H9 (cell line): ENCODE data around the gene SPINK1. TPM values are rescaled to one million over a fixed set of nuclear protein-coding genes. Genes with fewer than 3 reads are reported as not detected.

Experiments
- DNase-seq: peaks from one replicate; pipeline ENCODE4 v3.0.0-alpha.2; 2017
- H2AFZ ChIP-seq: one replicate; pipeline ENCODE4 v1.6.1; 2013; ENCODE audit warnings: mild to moderate bottlenecking, low read length, control low read depth, moderate library complexity
- H2AK5ac ChIP-seq: 2 replicates; pipeline ENCODE4 v1.6.1; 2013; ENCODE audit warnings: low read length, control low read depth, mixed read lengths; ENCODE audit not compliant: insufficient read length
- H2BK120ac ChIP-seq: one replicate; pipeline ENCODE4 v1.6.1; 2013; ENCODE audit warnings: low read depth, mild to moderate bottlenecking, low read length, control low read depth, inconsistent platforms; ENCODE audit not compliant: poor library complexity, severe bottlenecking
- H2BK12ac ChIP-seq: 2 replicates; pipeline ENCODE4 v1.6.1; 2013; ENCODE audit warnings: low read length, control low read depth, mixed read lengths, low read depth; ENCODE audit not compliant: insufficient read length
- H2BK15ac ChIP-seq: 2 replicates; pipeline ENCODE4 v1.6.1; 2013; ENCODE audit warnings: low read depth, low read length, control low read depth
- H2BK20ac ChIP-seq: one replicate; pipeline ENCODE4 v1.6.1; 2013; ENCODE audit warnings: low read depth, mild to moderate bottlenecking, low read length, control low read depth, inconsistent platforms; ENCODE audit not compliant: poor library complexity, severe bottlenecking
- H2BK5ac ChIP-seq: 2 replicates; pipeline ENCODE4 v1.6.1; 2013; ENCODE audit warnings: low read length, control low read depth, mixed read lengths; ENCODE audit not compliant: insufficient read length
- H3K14ac ChIP-seq: 2 replicates; pipeline ENCODE4 v1.6.1; 2013; ENCODE audit warnings: low read length, control low read depth; ENCODE audit not compliant: insufficient read depth
- H3K18ac ChIP-seq: 2 replicates; pipeline ENCODE4 v1.6.1; 2013; ENCODE audit warnings: low read depth, mild to moderate bottlenecking, mixed read lengths, low read length, control low read depth; ENCODE audit not compliant: insufficient read length
- H3K23ac ChIP-seq: 2 replicates; pipeline ENCODE4 v1.6.1; 2013; ENCODE audit warnings: low read length, control low read depth, mixed read lengths, low read depth; ENCODE audit not compliant: insufficient read length
- H3K23me2 ChIP-seq: 2 replicates; pipeline ENCODE4 v1.6.1; 2013; ENCODE audit warnings: low read depth, mild to moderate bottlenecking, mixed read lengths, low read length, control low read depth; ENCODE audit not compliant: insufficient read length, poor library complexity, severe bottlenecking
- H3K27ac ChIP-seq: 2 replicates; pipeline ENCODE4 v1.5.1; 2013; ENCODE audit warnings: low read length, control low read depth, mixed read lengths, low read depth; ENCODE audit not compliant: insufficient read length
- H3K27me3 ChIP-seq: 2 replicates; pipeline ENCODE4 v1.6.1; 2013; ENCODE audit warnings: low read length, control low read depth, inconsistent platforms; ENCODE audit not compliant: insufficient read depth
- H3K4ac ChIP-seq: 2 replicates; pipeline ENCODE4 v1.6.1; 2013; ENCODE audit warnings: low read depth, mild to moderate bottlenecking, control low read depth, inconsistent platforms, low read length, moderate library complexity
- H3K4me1 ChIP-seq: 2 replicates; pipeline ENCODE4 v1.6.1; 2013; ENCODE audit warnings: low read length, control low read depth, inconsistent platforms; ENCODE audit not compliant: insufficient read depth
- H3K4me2 ChIP-seq: 2 replicates; pipeline ENCODE4 v1.6.1; 2013; ENCODE audit warnings: low read length, control low read depth, mixed read lengths; ENCODE audit not compliant: insufficient read length, insufficient read depth
- H3K56ac ChIP-seq: 2 replicates; pipeline ENCODE4 v1.6.1; 2013; ENCODE audit warnings: low read depth, mild to moderate bottlenecking, mixed read lengths, low read length, control low read depth; ENCODE audit not compliant: insufficient read length
- H3K79me1 ChIP-seq: 2 replicates; pipeline ENCODE4 v1.6.1; 2013; ENCODE audit warnings: low read depth, mild to moderate bottlenecking, moderate library complexity, low read length, control low read depth, inconsistent platforms; ENCODE audit not compliant: insufficient read depth, poor library complexity, severe bottlenecking
- H3K79me2 ChIP-seq: 2 replicates; pipeline ENCODE4 v1.6.1; 2013; ENCODE audit warnings: low read length, control low read depth, inconsistent platforms; ENCODE audit not compliant: insufficient read depth
- H3K9ac ChIP-seq: 2 replicates; pipeline ENCODE4 v1.6.1; 2013; ENCODE audit warnings: low read length, control low read depth, mixed read lengths; ENCODE audit not compliant: insufficient read length; ENCODE audit errors: extremely low read depth
- H3K9me3 ChIP-seq: one replicate; pipeline ENCODE4 v1.6.1; 2013; ENCODE audit warnings: low read depth, low read length, inconsistent platforms; ENCODE audit not compliant: control insufficient read depth
- H3T11ph ChIP-seq: one replicate; pipeline ENCODE4 v1.6.1; 2013; ENCODE audit warnings: mild to moderate bottlenecking, low read length, control low read depth, inconsistent platforms
- H4K20me1 ChIP-seq: one replicate; pipeline ENCODE4 v1.6.1; 2013; ENCODE audit not compliant: control insufficient read depth, insufficient read length, insufficient read depth
- H4K5ac ChIP-seq: 2 replicates; pipeline ENCODE4 v1.6.1; 2013; ENCODE audit warnings: low read depth, mild to moderate bottlenecking, mixed read lengths, low read length, control low read depth; ENCODE audit not compliant: insufficient read length
- H4K8ac ChIP-seq: replicated peaks from 2 replicates; pipeline ENCODE4 v1.6.1; 2013; ENCODE audit warnings: low read length, control low read depth, mixed read lengths, low read depth; ENCODE audit not compliant: insufficient read length
- H4K91ac ChIP-seq: 2 replicates; pipeline ENCODE4 v1.6.1; 2013; ENCODE audit warnings: low read depth, mild to moderate bottlenecking, moderate library complexity, mixed read lengths, low read length, control low read depth; ENCODE audit not compliant: insufficient read length
- H3K27ac Mint-ChIP-seq, 3 experiments: 2 replicates in 2 of 3; 3 replicates in 1 of 3; pipeline ENCODE4 v1.8.0; 2020 to 2021; ENCODE audit warnings: mixed read lengths in 3 of 3, mild to moderate bottlenecking in 1 of 3, moderate library complexity in 1 of 3
- H3K27me3 Mint-ChIP-seq: 2 replicates; pipeline ENCODE4 v1.8.0; 2021; ENCODE audit warnings: low read depth, mild to moderate bottlenecking, moderate library complexity, mixed read lengths
- H3K36me3 Mint-ChIP-seq, 3 experiments: 2 replicates in 2 of 3; 3 replicates in 1 of 3; pipeline ENCODE4 v1.8.0; 2020 to 2021; ENCODE audit warnings: low read depth in 3 of 3, mixed read lengths in 3 of 3; ENCODE audit not compliant: insufficient read depth in 1 of 3
- H3K4me1 Mint-ChIP-seq, 2 experiments: 2 replicates each; pipeline ENCODE4 v1.8.0; 2020; ENCODE audit warnings: mixed read lengths in 2 of 2
- H3K4me3 Mint-ChIP-seq, 2 experiments: 2 replicates in 1 of 2; 3 replicates in 1 of 2; pipeline ENCODE4 v1.8.0; 2020 to 2021; ENCODE audit warnings: mild to moderate bottlenecking in 2 of 2, mixed read lengths in 2 of 2, moderate library complexity in 1 of 2
- H3K9me3 Mint-ChIP-seq, 2 experiments: 2 replicates in 1 of 2; 3 replicates in 1 of 2; pipeline ENCODE4 v1.8.0; 2020; ENCODE audit warnings: mild to moderate bottlenecking in 2 of 2, mixed read lengths in 2 of 2, moderate library complexity in 1 of 2
- CTCF ChIP-seq: fragments of 200-600 bp; sonication (generic); conservative IDR thresholded peaks from 3 replicates; pipeline ENCODE4 v1.8.0; 2021; ENCODE audit warnings: antibody characterized with exemption, mild to moderate bottlenecking
- WGBS: extraction: QIAGEN DNeasy Blood & Tissue Kit; methylation state at CpG from one replicate; pipeline ENCODE4 v1.1.7; 2013; ENCODE audit warnings: missing lambda C conversion rate, low lambda C conversion rate, mixed read lengths; ENCODE audit not compliant: insufficient read length; ENCODE audit errors: extremely low coverage; 5-methylcytosine and 5-hydroxymethylcytosine counted together
- total RNA-seq: library from RNA; stranded (reverse); gene quantifications from 2 replicates; pipeline ENCODE4 v1.2.1, GENCODE V29; 2021

The SPINK1 gene
- total RNA-seq, 1 experiment from 2014 or later = 3.1 TPM

DNA sequence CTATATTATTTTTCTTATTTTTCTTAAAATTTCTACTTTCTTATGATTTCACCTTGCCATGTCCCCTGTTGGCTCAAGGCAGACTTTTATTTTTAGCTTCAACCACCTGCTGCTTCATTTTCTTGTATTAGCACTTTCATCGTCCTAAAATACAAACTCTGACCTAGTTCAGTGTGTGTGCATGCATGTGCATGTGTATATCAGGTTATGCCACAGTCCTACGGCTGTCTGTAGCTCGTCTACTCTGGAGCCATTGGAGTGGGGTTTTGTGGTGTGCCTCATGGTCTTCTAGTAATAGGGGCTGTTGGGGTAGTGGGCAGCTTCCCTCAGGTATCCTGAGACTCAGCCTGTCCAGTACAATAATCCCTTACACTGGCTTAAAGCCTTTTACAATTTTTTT, 13.4 kb upstream of the SPINK1 start:
- Histone ChIP-seq H3K9ac (no peak overlapping the region), H3K79me2 (no peaks in the 10 kb centered on the region), H3K4me2 (no peak overlapping the region), H3K4me1 (no peaks in the 10 kb centered on the region), H3K27ac (no peak overlapping the region), H3T11ph (no peak overlapping the region), H2BK20ac (no peak overlapping the region), H4K8ac (no peak overlapping the region), H3K56ac (no peak overlapping the region), H3K23me2 (no peaks in the 10 kb centered on the region), H4K5ac (no peak overlapping the region), H2BK120ac (no peak overlapping the region), H2BK15ac (no peak overlapping the region), H2AK5ac (no peak overlapping the region), H3K23ac (no peak overlapping the region), H2BK12ac (no peak overlapping the region), H2BK5ac (no peak overlapping the region), H4K20me1 (no peaks in the 10 kb centered on the region), H3K9me3 (no peaks in the 10 kb centered on the region), H3K79me1 (no peaks in the 10 kb centered on the region), H3K27me3 (no peaks in the 10 kb centered on the region), H3K14ac (no peak overlapping the region), H2AFZ (no peak overlapping the region), H3K18ac (no peak overlapping the region), H3K4ac (no peak overlapping the region), H4K91ac (no peak overlapping the region)
- H3K9me3 Mint-ChIP-seq = no peaks in the 10 kb centered on the region
- no CpG with 5 or more reads among the region's 3 CpGs for WGBS
- H3K4me3 Mint-ChIP-seq = no peak overlapping the region
- no peak overlapping the region for H3K27ac Mint-ChIP-seq
- H3K4me1 Mint-ChIP-seq = peaks cover 2 to 7% of the 10 kb centered on the region in 2 experiments; a peak in 2 of 4 replicates
- no peaks in the 10 kb centered on the region for H3K36me3 Mint-ChIP-seq
- peaks cover 9% of the 10 kb centered on the region for H3K27me3 Mint-ChIP-seq
- DNase-seq = no peak
- TF ChIP-seq CTCF = no peak
